GM12875 (cell line): Measurements from ENCODE around the gene NOD1.

Source experiments
- H3K4me3 ChIP-seq: one replicate; pipeline ENCODE4 v1.5.1; 2011; ENCODE audit warnings: low read depth, low read length, control low read depth
- CTCF ChIP-seq: IDR thresholded peaks from 2 replicates; pipeline ENCODE4 v1.5.1; 2011; ENCODE audit warnings: low read depth, mild to moderate bottlenecking, control low read depth, inconsistent platforms, low read length, moderate library complexity, borderline replicate concordance; ENCODE audit not compliant: insufficient read depth

The NOD1 gene

GRCh38 chr7:30521532-30521931 lies 42.9 kb upstream of the NOD1 start:
- no peak for TF ChIP-seq CTCF
- H3K4me3 ChIP-seq: no peak overlapping the region

GRCh38 chr7:30519122-30519521 lies 40.5 kb upstream of the NOD1 start:
- no peak for TF ChIP-seq CTCF
- H3K4me3 ChIP-seq: no peak overlapping the region

GRCh38 chr7:30515761-30516160 lies 37.2 kb upstream of the NOD1 start:
- no peak for TF ChIP-seq CTCF
- no peak overlapping the region for H3K4me3 ChIP-seq

- no peak for TF ChIP-seq CTCF
- H3K4me3 ChIP-seq: no peak overlapping the region
Measured at GRCh38 chr7:30514776-30515175, 36.2 kb upstream of the NOD1 start.

GRCh38 chr7:30514177-30514576 lies 35.6 kb upstream of the NOD1 start:
- H3K4me3 ChIP-seq: no peak overlapping the region
- TF ChIP-seq CTCF: no peak

- H3K4me3 ChIP-seq: no peak overlapping the region
- TF ChIP-seq CTCF: no peak
Measured at GRCh38 chr7:30513762-30514161, 35.2 kb upstream of the NOD1 start.

GRCh38 chr7:30511973-30512662 lies 33.5 kb upstream of the NOD1 start:
- TF ChIP-seq CTCF: no peak

More at GRCh38 chr7:30511973-30512662, 33.5 kb upstream of the NOD1 start:
- H3K4me3 ChIP-seq: no peak overlapping the region
